ENCODE data around the gene NUDT8.
A peak's percentile ranks its signal among the peaks of the same experiment; 100 is the strongest.
"Not testable (repeated sequence)": the region's sequence is repeated elsewhere in the genome, so short reads cannot be mapped to it uniquely, and the experiment has no call there.

The NUDT8 gene

DNA sequence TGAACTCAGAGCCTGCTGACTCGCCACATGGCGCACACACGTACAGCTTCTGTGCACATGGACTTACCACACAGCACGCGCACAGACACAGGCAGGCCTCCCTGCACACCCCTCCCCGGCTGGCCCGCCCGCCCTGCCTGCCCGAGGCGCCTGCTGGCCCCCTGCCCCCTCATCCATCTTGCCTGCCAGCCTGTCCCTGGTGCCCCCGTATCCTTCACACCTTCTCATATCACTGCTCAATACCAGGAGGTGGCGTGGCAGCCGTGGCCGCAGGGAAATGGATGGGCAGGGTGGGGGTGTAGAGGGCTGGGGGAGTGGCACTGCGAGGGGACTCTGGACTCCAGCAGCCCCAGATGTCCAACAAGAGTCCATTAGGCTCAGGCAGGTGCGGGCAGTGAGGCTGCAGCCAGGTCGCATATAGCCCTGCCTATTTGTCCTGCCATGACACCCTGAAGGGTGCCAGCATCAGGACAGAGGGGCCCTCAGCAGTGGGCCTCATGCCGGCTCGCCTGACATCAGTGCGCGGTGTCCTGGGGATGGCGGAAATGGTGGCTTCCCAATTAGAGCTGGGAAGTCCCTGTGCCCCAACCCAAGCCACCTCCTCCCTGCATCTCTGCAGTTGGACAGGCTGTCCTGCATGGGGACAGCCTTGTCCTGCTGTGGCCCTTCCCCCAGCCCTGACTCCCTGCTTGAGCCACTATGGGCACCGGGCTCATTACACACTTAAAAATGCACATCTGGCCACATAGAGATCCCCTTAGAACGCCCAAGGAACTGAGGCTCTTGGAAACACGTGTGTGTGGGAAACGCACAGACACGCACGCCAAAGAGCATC, 11.8 kb upstream of the NUDT8 start:
- no peak for DNase-seq

DNA sequence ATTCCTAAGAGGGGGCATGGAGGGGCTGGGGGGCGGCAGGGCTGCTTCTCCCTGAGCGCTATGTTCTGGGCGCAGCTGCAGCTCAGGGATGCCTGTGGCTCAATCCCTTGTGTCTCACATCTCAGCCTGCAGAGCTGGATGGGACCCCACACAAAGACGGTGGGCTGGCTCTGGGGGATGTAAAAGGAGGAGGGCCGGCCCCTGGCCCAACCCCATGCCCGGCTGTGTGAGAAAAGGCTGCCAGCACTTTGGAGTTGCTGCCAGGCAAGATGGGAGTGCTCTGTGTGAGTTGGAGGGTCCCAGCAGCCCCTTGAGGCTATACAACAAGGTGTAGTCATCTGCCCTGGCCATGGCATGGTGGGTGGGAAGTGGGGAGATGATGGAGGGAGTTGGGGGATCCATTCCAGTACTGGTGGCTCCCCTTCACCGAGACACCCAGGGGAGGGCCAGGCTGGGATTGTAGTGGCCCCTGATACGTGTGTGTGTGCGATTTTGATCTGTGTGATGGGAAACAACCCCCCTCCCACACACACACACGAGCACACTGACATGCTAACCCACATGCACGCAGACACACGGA, 11.1 kb upstream of the NUDT8 start:
- no peak for DNase-seq

DNA sequence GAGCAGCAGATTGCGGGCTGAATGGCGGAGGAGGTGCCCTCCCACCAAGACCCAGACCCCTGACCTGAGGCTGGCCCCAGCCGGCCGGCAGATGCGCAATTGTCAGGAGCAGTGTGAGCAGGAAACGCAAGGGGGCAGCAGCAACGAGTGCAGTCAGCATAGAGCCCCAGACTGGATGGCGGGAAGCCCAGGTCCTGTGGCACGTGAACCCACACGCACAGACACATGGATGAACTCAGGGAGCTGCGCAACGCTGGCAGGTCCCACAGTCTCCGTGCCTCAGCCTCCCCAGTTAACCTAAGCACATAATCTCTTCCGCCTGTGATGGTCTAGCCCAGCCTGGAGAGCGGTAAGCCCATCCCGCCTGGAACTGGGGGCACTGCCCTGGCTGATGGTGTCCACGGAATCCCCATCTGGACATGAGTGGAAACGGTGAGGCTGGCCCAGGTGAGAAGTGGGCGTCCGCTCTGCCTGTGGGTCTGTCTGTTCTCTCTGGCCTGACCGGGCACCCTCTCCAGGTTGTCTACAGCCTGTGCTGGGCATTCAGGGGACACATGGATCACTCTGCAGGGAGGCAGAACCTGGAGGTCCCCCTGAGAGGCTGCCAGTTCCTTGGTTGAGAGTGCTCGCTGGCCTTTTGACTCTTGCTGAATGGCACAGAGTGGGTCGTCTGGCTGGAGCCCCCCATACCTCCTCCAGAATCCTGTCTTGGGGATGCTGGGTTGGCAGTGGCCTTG, 10.5 kb upstream of the NUDT8 start:
- DNase-seq, result no peak

DNA sequence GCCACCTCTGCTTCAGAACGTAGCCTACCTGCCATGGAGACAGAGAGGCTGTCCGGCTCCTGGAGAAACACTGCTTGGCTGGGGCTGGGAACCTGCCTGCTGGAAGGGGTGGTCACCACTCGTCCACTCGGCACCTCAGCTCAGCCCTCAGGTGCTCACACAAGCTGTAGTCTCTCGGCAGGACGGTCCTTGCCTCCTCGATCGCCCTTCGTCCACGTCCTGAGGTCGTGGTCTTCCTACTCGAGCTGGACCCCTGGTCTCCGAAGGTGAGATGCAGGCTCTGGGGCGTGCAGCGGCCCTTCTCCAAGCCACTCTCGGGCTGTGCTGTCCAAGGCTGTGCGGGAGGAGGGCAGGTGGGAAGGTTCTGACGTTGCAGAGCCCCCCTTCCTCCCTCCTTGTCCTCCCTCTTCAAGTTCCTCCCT, 9.7 kb upstream of the NUDT8 start, which contains the start of gene TBX10:
Gene TBX10 (minus strand): TSS at position 326 of the 422 bp plus-strand sequence. CDS start 291 bp downstream, at position 35.
- no peak for DNase-seq

DNA sequence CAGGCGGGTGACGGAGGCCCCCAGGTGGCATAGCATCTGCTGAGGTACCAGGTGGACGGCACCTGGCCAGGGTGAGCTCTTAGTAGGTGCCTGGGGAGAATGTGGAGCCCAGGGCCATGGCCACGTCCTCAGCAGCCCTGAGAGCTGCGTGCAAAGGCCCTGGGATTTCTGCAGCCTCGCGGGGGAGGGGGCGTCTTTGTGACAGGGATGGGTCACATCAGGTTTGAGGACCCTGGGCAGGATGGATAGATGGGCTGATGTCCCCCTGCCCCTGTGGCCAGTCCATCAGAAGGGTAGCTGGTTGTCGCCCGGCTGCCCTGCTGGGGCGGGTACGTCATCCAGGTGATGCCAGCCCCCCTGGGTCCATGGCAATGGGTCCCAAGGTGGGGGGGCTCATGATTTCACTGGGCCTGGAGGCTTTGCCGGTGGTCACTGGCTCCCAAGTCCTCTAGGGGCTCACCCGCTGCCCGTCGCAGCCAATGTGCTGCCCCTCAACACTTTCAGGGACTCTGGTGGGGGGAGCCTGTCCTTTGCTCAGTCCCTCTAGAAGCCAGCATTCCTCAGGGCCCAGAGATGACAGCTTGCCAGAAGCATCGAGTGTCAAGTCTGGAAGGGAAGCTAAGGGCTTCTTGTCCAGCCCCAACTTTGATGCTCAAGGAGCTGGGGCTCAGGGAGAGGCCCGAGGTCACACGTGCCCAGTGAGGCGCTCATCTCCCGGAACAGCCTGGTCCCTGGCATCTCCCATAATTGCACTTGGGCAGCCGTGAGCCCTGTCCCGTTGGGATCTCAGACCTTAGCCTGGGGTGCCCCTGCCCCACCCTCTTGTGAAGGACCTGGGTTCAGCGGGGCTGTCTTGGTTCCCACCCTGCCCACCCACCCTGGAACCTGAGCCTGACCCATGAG, 9.0 kb upstream of the NUDT8 start:
- no peak for DNase-seq

DNA sequence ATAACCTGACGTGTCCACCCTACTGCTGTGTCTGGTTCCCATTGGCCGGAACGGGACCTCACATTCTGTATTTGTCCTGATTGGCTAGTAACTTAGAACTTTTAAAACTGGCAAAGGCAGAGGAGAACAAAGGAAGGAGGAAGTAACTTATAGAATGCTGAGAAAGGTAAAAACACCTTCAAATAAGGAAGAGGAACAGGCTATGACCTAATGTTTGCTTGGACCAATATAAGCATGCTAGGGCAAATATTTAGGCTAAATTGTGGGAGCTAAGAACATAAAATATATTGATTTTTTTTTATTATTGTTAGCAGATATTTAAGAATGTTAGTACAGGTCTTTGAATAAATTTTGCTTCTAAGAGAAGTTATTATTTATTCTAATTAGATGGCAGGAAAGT, 7.7 kb upstream of the NUDT8 start:
- not testable (repeated sequence) for DNase-seq

DNA sequence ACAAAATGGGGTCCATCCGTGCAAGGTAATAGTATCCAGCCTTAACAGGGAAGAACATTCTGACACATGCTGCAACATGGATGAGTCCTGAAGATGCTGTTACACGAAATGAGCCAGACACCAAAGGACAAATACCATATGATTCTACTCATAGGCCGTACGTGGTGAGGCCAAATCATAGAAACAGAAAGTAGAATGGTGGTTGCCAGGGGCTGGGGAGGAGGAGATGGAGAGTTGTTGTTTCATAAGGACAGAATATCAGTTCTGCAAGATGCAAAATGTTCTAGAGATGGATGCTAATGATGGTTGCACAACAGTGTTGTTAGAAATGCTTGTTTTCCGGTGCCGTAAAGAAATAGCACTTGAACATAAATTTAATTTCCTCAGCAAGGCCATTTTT, 7.2 kb upstream of the NUDT8 start:
- DNase-seq, result no peak

DNA sequence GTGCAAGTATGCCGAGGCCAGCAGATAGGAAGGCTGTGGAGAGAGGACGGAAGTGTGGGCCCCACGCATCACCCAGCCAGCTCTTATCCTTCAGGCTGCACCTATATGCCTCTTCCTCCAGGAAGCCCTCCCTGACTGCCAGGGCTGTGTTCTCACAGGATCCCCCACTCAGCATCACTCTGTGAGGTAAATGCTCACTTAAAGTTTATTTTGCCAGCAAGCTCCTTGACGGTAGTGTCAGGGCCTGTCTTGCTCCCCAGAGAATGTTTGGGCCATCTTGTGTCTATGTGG, 5.4 kb upstream of the NUDT8 start:
- no peak for DNase-seq

DNA sequence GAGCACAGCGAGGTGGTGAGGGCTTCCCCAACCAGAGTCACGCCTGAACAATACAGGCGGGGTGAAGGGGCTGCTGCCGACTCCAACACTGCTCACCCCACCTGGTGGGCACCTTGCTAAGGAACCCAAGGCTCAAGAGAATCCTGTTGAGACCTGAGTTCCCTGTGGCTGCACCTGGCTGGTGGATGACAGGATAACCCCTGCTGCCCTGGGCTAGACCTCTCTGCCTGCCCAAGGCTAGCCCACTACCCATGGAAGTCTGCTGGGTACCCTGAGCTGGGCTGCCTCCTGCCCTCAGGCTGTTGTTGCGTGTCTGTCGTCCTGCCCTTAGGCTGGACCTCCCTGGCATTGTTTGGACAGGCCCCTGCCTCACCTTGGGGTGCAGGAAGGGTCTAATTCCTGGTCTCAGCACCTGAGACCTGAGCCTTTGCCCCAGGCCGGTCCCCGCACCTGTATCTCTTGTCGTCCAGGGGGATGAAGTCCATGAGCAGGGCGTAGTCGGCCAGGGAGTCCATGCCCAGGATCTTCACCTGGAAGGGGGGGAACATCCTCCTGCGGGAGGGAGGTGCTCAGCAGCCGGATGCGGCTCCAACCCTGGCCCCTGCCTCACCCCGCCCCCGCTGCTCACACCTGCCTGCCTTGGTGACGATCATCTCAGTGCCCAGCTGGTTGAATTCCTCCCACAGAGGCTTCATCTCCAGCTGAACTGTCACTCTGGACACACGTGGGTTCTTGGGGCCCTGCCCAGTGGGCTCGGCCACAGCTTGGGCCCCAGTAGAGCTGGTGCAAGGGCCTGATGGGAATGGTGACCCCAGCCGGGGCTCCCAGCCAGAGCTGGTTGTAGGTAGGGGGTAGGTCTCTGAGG, 4.9 kb upstream of the NUDT8 start:
- DNase-seq, result no peak

DNA sequence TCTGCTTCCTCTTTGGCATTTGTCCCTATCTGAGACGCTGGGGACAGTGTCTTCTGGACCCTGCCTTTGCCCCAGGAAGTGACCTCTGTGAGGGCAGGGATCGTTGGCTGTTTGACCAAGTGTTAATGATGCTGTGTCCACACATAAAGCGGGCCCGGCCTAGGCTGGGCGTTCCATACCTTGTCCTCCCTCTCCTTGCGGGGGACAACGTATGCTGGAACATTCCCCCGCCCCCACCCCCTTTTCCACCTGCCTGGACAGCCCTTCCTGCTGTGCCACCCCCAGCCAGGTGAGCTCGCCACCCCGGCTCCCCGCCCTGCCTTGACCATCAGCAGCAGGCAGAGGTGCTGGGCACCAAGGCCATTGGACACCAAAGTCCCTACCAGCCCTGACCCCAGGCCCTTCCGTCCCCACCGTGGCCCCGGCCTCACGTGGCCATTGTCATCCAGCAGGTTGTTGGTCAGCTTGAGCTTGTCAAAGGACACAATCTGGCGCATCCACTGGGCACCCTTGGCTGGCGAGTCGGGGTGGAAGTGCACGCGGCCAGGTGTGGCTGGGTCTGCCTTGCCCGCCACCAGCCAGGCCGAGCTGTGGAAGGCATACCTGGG, 4.1 kb upstream of the NUDT8 start:
- DNase-seq, result no peak

DNA sequence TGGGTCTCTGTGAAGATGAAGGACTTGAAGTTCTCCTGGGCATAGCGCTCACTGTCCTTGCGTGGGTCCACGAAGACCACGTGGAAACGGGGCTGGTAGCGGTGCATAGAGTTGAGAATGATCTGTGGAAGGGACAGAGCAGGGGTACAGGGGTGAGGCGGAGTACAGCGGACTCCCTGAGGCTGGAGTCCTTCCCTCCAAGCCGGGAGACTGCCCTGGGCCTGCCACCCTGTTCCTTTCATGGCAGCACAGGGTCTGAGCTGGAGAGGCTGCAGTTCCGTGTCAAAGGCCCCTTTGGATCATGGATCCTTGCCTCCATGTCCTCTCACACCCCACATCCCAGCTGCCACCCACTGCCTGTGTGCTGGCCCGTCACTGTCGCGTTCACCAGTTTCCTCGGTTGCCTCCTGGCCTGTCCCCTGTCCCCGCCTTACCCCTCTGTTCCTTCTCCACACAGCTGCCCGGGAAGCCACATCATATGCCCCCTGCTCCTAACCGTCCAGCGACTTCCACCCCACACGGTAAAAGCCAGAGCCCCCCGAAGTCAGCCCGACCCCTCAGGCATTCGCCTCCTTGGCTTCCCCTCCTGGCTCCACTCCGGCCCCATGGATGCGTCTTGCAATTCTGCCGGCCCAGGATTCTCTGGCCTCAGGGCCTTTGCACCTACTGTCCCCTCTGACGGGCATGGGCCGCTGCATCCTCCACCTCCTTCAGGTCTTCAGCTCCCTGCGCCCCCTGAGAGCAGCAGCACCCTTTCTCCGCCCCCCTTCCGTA, 3.4 kb upstream of the NUDT8 start:
- no peak for DNase-seq

DNA sequence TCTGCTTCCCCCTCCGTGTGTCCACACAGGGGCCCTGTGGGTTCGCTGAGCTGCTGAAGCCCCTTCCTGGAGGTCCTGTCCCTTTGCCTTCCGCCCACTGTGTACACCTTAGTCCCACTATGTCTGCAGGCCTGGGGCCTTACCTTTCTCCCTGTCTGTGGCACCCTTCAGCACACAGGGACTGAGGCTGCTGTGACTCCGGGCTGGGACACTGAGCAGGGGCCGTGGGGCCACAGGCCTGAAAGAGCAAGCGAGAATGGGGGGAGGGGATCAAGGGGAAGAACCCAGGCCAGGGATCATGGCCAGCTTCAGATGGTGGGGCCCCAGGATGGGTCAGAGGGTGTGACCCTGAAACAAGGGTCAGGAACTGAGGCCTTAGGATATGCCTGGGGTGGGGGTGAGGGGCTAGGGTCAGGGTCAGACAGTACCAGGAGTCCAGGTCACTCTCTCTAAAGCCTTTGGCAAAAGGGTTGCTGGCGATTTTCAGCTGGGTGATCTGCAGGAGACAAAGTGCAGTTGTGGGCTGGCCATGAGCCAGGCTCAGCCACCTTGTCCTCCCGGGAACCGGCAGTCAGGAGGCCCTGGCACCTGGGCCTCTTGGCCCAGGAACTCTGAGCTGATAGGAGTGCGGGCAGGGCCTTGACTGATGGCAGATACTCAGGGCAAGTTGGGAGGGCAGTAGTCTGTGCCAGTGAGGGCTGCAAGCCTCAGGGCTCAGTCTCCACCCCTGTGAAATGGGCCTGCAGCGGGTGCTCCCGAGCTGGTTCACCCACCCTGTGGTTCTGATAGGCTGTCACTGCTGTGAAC, 2.6 kb upstream of the NUDT8 start:
- DNase-seq, result no peak

DNA sequence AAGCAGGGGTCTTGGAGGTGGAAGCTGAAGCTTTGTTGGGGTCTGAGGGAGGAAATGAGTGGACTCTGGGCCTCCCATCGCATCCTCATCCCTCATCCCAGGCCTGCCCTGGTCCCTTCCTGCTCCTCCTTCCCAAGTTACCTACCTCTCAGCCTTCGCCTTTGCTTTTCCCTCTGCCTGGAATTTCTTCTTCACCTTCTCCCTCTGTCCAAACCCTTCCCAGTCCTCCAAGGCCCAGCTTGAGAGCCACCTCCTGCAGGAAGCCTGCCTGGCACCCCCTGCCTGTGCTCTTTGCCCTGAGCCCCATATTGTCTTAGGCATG, 2.1 kb upstream of the NUDT8 start:
- no peak for DNase-seq

DNA sequence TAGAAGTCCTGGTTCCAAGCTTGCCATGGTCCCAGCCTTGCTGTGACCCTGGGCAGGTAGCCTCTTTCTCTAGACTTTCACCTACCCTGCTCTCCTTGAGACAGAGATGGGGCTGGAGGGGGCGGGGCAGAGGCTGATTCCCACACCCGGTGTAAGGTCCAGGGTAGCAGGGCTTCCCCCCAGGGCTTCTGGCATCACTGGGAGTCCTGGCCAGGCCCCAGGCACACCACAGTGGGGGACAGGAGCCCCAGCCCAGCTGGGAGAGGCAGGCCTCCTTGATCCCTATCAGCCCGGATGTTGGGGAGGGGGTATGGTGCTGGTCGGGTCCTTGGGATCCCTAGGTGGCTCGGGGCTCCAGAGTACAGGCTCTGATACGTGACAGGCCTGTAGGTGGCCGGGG, 1.7 kb upstream of the NUDT8 start:
- DNase-seq, result no peak

DNA sequence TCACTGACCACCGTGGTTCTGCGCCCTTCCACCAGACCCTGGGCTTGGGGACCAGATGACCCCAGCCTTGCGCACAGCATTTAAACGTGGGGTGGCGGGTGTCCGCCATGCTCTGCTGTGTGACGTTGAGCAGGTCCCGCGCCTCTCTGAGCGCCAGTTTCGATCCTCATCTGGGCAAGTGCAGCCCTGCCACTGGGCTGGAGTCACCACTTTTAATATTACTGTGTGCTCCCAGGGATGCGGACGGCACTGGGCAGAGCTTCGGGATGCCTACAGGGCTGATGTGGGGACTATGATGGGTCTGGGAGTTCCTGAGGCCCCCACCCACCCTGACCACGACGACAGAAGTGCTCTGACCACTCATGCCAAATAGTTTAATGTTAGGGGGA, 1.2 kb upstream of the NUDT8 start:
- no peak for DNase-seq

DNA sequence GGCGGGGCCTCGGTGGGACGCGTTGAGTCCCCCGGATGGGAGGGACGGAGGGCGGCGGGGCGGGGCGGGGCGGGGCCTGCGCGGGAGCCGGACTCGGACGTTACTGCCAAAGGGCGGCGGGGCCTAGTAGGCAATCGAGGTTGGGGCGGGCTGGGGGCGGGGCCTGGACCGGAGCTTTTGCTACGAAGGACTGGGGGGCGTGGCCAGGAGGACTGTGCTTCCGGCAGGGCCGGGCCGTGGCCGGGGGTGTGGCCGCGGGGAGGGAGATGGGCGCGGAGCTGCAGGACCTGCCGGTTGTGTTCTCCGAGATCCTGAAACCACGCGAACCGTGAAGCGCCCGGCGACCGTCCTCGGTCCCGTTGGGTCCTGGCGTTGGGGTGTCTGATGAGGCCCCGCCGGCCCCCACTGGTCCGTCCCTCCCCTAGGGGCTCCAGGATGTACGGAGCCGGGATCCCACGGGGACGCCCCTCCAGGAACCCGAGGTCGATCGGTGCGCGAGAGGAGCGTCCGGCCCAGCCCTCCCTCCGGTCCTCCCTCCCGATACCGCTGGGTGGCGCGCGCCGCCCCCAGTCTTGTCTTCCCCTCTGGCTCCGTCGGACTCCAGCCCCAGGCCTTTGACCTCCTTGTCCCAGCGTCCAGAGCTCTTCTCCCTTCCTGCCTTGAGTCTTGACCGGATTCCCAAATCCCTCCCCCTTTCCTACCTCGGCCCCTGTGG, 648 bp upstream of the NUDT8 start:
- peak; percentile 63 for DNase-seq

DNA sequence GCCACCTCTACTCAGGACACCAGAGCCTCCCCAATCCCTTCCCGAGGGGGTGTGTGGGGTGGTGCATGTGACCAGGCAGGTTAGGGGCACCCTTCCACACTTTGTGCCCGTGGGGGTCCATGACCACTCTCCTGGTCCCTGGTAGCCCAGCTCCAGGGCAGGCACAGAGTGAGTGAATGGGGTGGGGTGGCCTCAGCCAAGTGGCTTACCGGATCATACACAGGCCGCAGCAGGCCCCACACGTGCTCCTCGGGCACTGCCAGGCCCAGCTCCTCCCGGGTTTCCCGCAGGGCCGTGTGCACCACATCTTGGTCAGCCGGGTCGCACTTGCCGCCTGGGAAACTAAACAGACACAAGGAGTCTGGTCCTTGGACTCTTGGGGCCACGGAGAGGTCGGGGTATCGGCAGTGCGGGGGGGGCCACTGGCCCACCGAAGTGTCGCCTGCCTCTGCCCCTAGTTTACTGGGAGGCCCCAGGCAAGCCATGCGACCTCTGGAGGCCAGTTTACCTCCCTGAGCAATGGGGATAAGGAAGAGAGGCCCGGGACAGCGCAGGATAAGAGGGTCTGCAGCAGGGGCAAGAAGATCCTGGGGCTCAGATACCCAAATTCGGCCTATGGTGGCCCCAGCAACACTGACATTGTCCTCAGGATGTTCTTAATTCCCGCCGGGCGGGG, 889 bp downstream of the NUDT8 start:
- DNase-seq, result no peak

DNA sequence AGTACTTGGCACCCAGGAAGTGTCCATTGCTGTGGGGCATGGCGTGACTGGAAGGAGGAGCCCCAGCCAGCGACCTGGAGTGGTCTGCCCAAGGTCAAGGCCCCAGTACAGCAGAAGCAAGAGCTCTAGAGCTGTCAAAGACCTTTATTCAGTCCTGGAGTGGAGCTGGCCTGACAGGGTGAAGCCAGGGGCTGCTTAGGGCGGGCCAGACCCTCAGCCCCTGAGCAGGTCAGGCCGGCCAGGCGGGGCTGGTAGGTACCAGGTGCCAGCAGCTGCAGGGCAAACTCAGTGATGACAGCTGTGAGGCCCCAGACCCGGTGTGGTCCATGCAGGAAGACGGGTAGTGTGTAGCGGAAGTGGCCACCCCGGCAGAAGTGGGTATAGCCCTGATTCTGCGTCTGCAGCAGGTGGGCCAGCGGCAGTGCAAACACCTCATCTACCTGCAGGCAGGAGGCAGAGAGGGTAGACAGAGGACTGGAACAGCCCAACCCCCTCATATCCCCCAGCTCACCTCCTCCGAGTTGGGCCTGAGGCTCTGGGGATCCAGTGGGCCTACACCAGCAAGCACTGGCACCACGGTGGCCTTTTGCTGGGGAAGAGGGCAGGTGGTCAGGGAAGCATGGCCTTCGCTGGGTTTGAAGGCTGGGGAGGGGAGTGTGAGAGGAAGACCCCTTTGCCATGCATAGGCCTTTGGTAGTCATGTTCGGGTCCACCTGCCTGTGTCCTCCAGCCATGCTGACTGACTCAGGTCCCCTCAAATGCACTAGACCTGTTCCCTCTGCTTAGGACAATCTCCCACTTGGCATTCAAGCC, 1.7 kb downstream of the NUDT8 start:
- DNase-seq, result no peak

Data from NCI-H524 treated with DMSO at 0.1 percent for 48 hours (cell line).